CD4-positive, alpha-beta memory T cell (primary cell): Measurements from ENCODE around the gene GABPA. TPM values are rescaled to one million over a fixed set of nuclear protein-coding genes. Genes with fewer than 3 reads are reported as not detected.
A peak's percentile ranks its signal among the peaks of the same experiment; 100 is the strongest.
"Not testable (repeated sequence)": the region's sequence is repeated elsewhere in the genome, so short reads cannot be mapped to it uniquely, and the experiment has no call there.

Source experiments
- CTCF ChIA-PET: fragments of 350-600 bp; sonication (Branson Sonifier 250); formaldehyde crosslinking; loops from one replicate; lab custom pipeline; 2021; ENCODE audit warnings: inconsistent platforms; ENCODE audit not compliant: partially characterized antibody; lab: Charles Lee
- POLR2A ChIA-PET: fragments of 350-600 bp; sonication (Branson Sonifier 250); formaldehyde crosslinking; loops from one replicate; lab custom pipeline; 2021; ENCODE audit not compliant: partially characterized antibody; lab: Charles Lee
- DNase-seq, 5 donors: peaks; one replicate each; pipeline versions ENCODE4 v3.0.0 to v3.0.0-alpha.2; 2020 to 2022; ENCODE audit warnings: mixed read lengths in 1 of 5
- H3K27ac ChIP-seq: one replicate; pipeline ENCODE4 v1.7.0; 2013; ENCODE audit warnings: low read depth, low read length
- H3K27me3 ChIP-seq: 2 replicates; pipeline ENCODE4 v1.7.0; 2013; ENCODE audit warnings: mild to moderate bottlenecking, low read length, moderate library complexity; ENCODE audit not compliant: insufficient read depth
- H3K36me3 ChIP-seq: 2 replicates; pipeline ENCODE4 v1.7.0; 2013; ENCODE audit warnings: mild to moderate bottlenecking, low read length, moderate library complexity; ENCODE audit not compliant: insufficient read depth
- H3K4me1 ChIP-seq: 2 replicates; pipeline ENCODE4 v1.7.0; 2013; ENCODE audit warnings: mild to moderate bottlenecking, low read length, moderate library complexity; ENCODE audit not compliant: insufficient read depth
- H3K4me3 ChIP-seq, 2 donors: one replicate each; pipeline ENCODE4 v1.7.0; 2013; ENCODE audit warnings: low read length in 2 of 2, mild to moderate bottlenecking in 1 of 2
- H3K9me3 ChIP-seq, 2 donors: one replicate each; pipeline ENCODE4 v1.7.0; 2013; ENCODE audit warnings: low read length in 2 of 2, control low read depth in 1 of 2; ENCODE audit not compliant: control insufficient read depth in 1 of 2
- H3K27ac Mint-ChIP-seq, 7 donors: one replicate each; pipeline ENCODE4 v1.8.0; 2020 to 2021; ENCODE audit warnings: mixed read lengths in 7 of 7, mild to moderate bottlenecking in 6 of 7, inconsistent platforms in 3 of 7, moderate library complexity in 3 of 7
- H3K27me3 Mint-ChIP-seq, 2 donors: one replicate each; pipeline ENCODE4 v1.8.0; 2020 to 2021; ENCODE audit warnings: mixed read lengths in 2 of 2
- H3K36me3 Mint-ChIP-seq, 2 donors: one replicate each; pipeline ENCODE4 v1.8.0; 2020 to 2021; ENCODE audit warnings: mixed read lengths in 2 of 2, inconsistent platforms in 1 of 2, mild to moderate bottlenecking in 1 of 2
- H3K4me1 Mint-ChIP-seq, 4 donors: one replicate each; pipeline ENCODE4 v1.8.0; 2020 to 2021; ENCODE audit warnings: mixed read lengths in 4 of 4, mild to moderate bottlenecking in 1 of 4
- H3K4me3 Mint-ChIP-seq, 8 donors: one replicate each; pipeline ENCODE4 v1.8.0; 2020 to 2021; ENCODE audit warnings: mixed read lengths in 8 of 8, mild to moderate bottlenecking in 7 of 8, moderate library complexity in 6 of 8, inconsistent platforms in 3 of 8
- H3K9me3 Mint-ChIP-seq, 8 donors: one replicate each; pipeline ENCODE4 v1.8.0; 2020 to 2021; ENCODE audit warnings: mixed read lengths in 8 of 8, mild to moderate bottlenecking in 5 of 8, inconsistent platforms in 3 of 8, moderate library complexity in 1 of 8
- intact Hi-C: fragments of 100-400 bp; cut with micrococcal nuclease; formaldehyde crosslinking; loops from one replicate; pipeline ENCODE4 v1.15.1; 2023
- polyA plus RNA-seq, 2 donors: library from polyadenylated mRNA; unstranded; fragments of 300-500 nt; fragmentation: Illumina TruSeq; gene quantifications; one replicate each; pipeline ENCODE4 v1.2.3, GENCODE V29; 2021
- total RNA-seq, 2 experiments: library from RNA; stranded (reverse); gene quantifications; one replicate each; pipeline ENCODE4 v1.2.3, GENCODE V29; 2021

GABPA gene
- total and polyA plus RNA-seq, 4 experiments from 2014 or later = 18.8 to 29.4 (median 24.2) TPM

- Histone ChIP-seq H3K36me3 (peaks cover 46% of the 10 kb centered on the region), H3K27ac (no peak overlapping the region), H3K4me3 (no peak overlapping the region), H3K9me3 (no peaks in the 10 kb centered on the region), H3K27me3 (no peaks in the 10 kb centered on the region), H3K4me1 (peaks cover 11% of the 10 kb centered on the region)
- no peaks in the 10 kb centered on the region for H3K9me3 Mint-ChIP-seq
- ChIA-PET CTCF (no interaction called here), POLR2A (no interaction called here)
- H3K27me3 Mint-ChIP-seq = no peaks in the 10 kb centered on the region
- peaks cover 57 to 81% of the 10 kb centered on the region in 2 donors for H3K36me3 Mint-ChIP-seq
- peak overlapping the region in 2 of 7 donors; percentile 1 to 5 for H3K27ac Mint-ChIP-seq
- no peak for DNase-seq
- peaks cover 0 to 15% (median 14%) of the 10 kb centered on the region in 4 donors for H3K4me1 Mint-ChIP-seq
- no peak overlapping the region for H3K4me3 Mint-ChIP-seq
- intact Hi-C loops = no loop called here
These were observed 25.3 kb downstream of the GABPA start for GRCh38 chr21:25760061-25760460.

GRCh38 chr21:25760677-25761076 is 25.9 kb downstream of the GABPA start:
- DNase-seq = no peak
- Mint-ChIP-seq H3K27ac (no peak overlapping the region), H3K27me3 (no peaks in the 10 kb centered on the region), H3K4me1 (peaks cover 0 to 11% (median 9%) of the 10 kb centered on the region in 4 donors), H3K9me3 (no peaks in the 10 kb centered on the region), H3K4me3 (no peak overlapping the region), H3K36me3 (peaks cover 59 to 81% of the 10 kb centered on the region in 2 donors)
- Histone ChIP-seq H3K4me1 (peaks cover 8% of the 10 kb centered on the region), H3K27ac (no peak overlapping the region), H3K4me3 (no peak overlapping the region), H3K27me3 (no peaks in the 10 kb centered on the region), H3K9me3 (no peaks in the 10 kb centered on the region), H3K36me3 (peaks cover 51% of the 10 kb centered on the region)
- intact Hi-C loops = no loop called here
- CTCF ChIA-PET = no interaction called here
- POLR2A ChIA-PET = no interaction called here

- Histone ChIP-seq H3K4me1 (no peaks in the 10 kb centered on the region), H3K4me3 (no peak overlapping the region), H3K27ac (no peak overlapping the region), H3K9me3 (no peaks in the 10 kb centered on the region), H3K27me3 (no peaks in the 10 kb centered on the region), H3K36me3 (peaks cover 49% of the 10 kb centered on the region)
- CTCF ChIA-PET = interaction anchor here (0.9 to 1.6 kb wide), 2 partner anchors 12 to 166 kb away, joined by 3 read pairs; no protein-coding TSS in a partner anchor
- Mint-ChIP-seq H3K36me3 (peaks cover 60 to 87% of the 10 kb centered on the region in 2 donors), H3K4me1 (no peaks in the 10 kb centered on the region), H3K27me3 (no peaks in the 10 kb centered on the region), H3K9me3 (no peaks in the 10 kb centered on the region), H3K27ac (no peak overlapping the region), H3K4me3 (no peak overlapping the region)
- intact Hi-C loops = no loop called here
- POLR2A ChIA-PET = no interaction called here
- DNase-seq = no peak
These were observed 29.3 kb downstream of the GABPA start for GRCh38 chr21:25764065-25764464.

- ChIA-PET POLR2A (interaction anchor here (1.1 kb wide), 1 partner anchor 23 kb away, joined by 3 read pairs; no protein-coding TSS in a partner anchor), CTCF (interaction anchor here (1.1 kb wide), 3 partner anchors 14 to 159 kb away, joined by 3 to 4 read pairs (median 3); no protein-coding TSS in a partner anchor)
- Mint-ChIP-seq H3K27me3 (no peaks in the 10 kb centered on the region), H3K9me3 (no peaks in the 10 kb centered on the region), H3K4me3 (no peak overlapping the region), H3K36me3 (peaks cover 45 to 66% of the 10 kb centered on the region in 2 donors), H3K27ac (no peak overlapping the region), H3K4me1 (no peaks in the 10 kb centered on the region)
- H3K36me3 ChIP-seq = peaks cover 25% of the 10 kb centered on the region
- no peak for DNase-seq
- H3K27me3 ChIP-seq = no peaks in the 10 kb centered on the region
- intact Hi-C loops = no loop called here
- no peak overlapping the region for H3K4me3 ChIP-seq
- H3K4me1 ChIP-seq = no peaks in the 10 kb centered on the region
- no peak overlapping the region for H3K27ac ChIP-seq
- no peaks in the 10 kb centered on the region for H3K9me3 ChIP-seq
These were observed 33.1 kb downstream of the GABPA start for GRCh38 chr21:25767921-25768320.

GRCh38 chr21:25772686-25773085 is 37.9 kb downstream of the GABPA start:
- Mint-ChIP-seq H3K36me3 (peaks cover 19 to 24% of the 10 kb centered on the region in 2 donors), H3K27me3 (no peaks in the 10 kb centered on the region), H3K4me1 (no peaks in the 10 kb centered on the region), H3K9me3 (no peaks in the 10 kb centered on the region), H3K4me3 (no peak overlapping the region), H3K27ac (no peak overlapping the region)
- Histone ChIP-seq H3K27ac (no peak overlapping the region), H3K36me3 (peaks cover 4% of the 10 kb centered on the region), H3K9me3 (no peaks in the 10 kb centered on the region), H3K27me3 (no peaks in the 10 kb centered on the region), H3K4me3 (no peak overlapping the region), H3K4me1 (no peaks in the 10 kb centered on the region)
- POLR2A ChIA-PET = no interaction called here
- no peak for DNase-seq
- CTCF ChIA-PET = no interaction called here
- intact Hi-C loops = no loop called here

- no peak for DNase-seq
- H3K27me3 ChIP-seq = no peaks in the 10 kb centered on the region
- Mint-ChIP-seq H3K4me1 (no peaks in the 10 kb centered on the region), H3K27ac (no peak overlapping the region), H3K9me3 (no peaks in the 10 kb centered on the region), H3K36me3 (peaks cover 5% of the 10 kb centered on the region in 2 donors), H3K27me3 (no peaks in the 10 kb centered on the region), H3K4me3 (no peak overlapping the region)
- no peaks in the 10 kb centered on the region for H3K9me3 ChIP-seq
- ChIA-PET POLR2A (no interaction called here), CTCF (interaction anchor here (1.5 kb wide), 1 partner anchor 168 kb away, joined by 3 read pairs; no protein-coding TSS in a partner anchor)
- H3K4me1 ChIP-seq = no peaks in the 10 kb centered on the region
- no peak overlapping the region for H3K27ac ChIP-seq
- intact Hi-C loops = no loop called here
- no peaks in the 10 kb centered on the region for H3K36me3 ChIP-seq
- no peak overlapping the region for H3K4me3 ChIP-seq
These were observed 41.7 kb downstream of the GABPA start for GRCh38 chr21:25776440-25776839.

GRCh38 chr21:25778126-25778875 is 43.5 kb downstream of the GABPA start:
- H3K4me1 Mint-ChIP-seq, H3K4me3 ChIP-seq, H3K9me3 Mint-ChIP-seq, H3K27me3 Mint-ChIP-seq, H3K27ac Mint-ChIP-seq, H3K4me3 Mint-ChIP-seq, H3K9me3 ChIP-seq, intact Hi-C loops, H3K4me1 ChIP-seq, H3K36me3 ChIP-seq, H3K27ac ChIP-seq, H3K36me3 Mint-ChIP-seq, H3K27me3 ChIP-seq, POLR2A ChIA-PET, DNase-seq: not testable (repeated sequence)
- CTCF ChIA-PET = interaction anchor here (0.9 to 2.7 kb wide), 3 partner anchors 12 to 23 kb away, joined by 3 to 12 read pairs (median 3); no protein-coding TSS in a partner anchor
